Activated B cell treated with CpG ODN at 0.5 μM for 24 hours (primary cell): ENCODE results near the gene ANKRD13B. TPM values are rescaled to one million over a fixed set of nuclear protein-coding genes. Genes with fewer than 3 reads are reported as not detected.

Experiments used
- ATAC-seq: fragments of 200-7000 bp; cut with Tn5 transposase; one replicate; pipeline ENCODE4 v1.10.0; 2021; ENCODE audit warnings: low read depth, mild to moderate bottlenecking, moderate library complexity
- CTCF ChIA-PET: fragments of 350-600 bp; sonication (Branson Sonifier 250); formaldehyde crosslinking; loops from one replicate; lab custom pipeline; 2021; ENCODE audit warnings: antibody characterized with exemption; lab: Charles Lee
- POLR2A ChIA-PET: fragments of 350-600 bp; sonication (Branson Sonifier 250); formaldehyde crosslinking; loops from one replicate; lab custom pipeline; 2021; ENCODE audit warnings: antibody characterized with exemption; lab: Charles Lee
- DNase-seq: peaks from one replicate; pipeline ENCODE4 v3.0.0; 2022
- H3K27ac Mint-ChIP-seq: one replicate; pipeline ENCODE4 v1.8.0; 2020; ENCODE audit warnings: mixed read lengths
- H3K27me3 Mint-ChIP-seq: one replicate; pipeline ENCODE4 v1.8.0; 2021; ENCODE audit warnings: mixed read lengths
- H3K36me3 Mint-ChIP-seq: one replicate; pipeline ENCODE4 v1.8.0; 2021; ENCODE audit warnings: low read depth, mixed read lengths
- H3K4me1 Mint-ChIP-seq: one replicate; pipeline ENCODE4 v1.8.0; 2021; ENCODE audit warnings: mixed read lengths
- H3K4me3 Mint-ChIP-seq: one replicate; pipeline ENCODE4 v1.8.0; 2020; ENCODE audit warnings: mild to moderate bottlenecking, mixed read lengths
- H3K9me3 Mint-ChIP-seq: one replicate; pipeline ENCODE4 v1.8.0; 2020; ENCODE audit warnings: mixed read lengths
- CTCF ChIP-seq: fragments of 200-600 bp; IDR thresholded peaks from one replicate; pipeline ENCODE4 v1.8.0; 2022; ENCODE audit warnings: antibody characterized with exemption, mild to moderate bottlenecking
- intact Hi-C: fragments of 100-400 bp; cut with micrococcal nuclease; formaldehyde crosslinking; loops from one replicate; pipeline ENCODE4 v1.15.1; 2024
- total RNA-seq: library from RNA; stranded (reverse); gene quantifications from 2 replicates; pipeline ENCODE4 v1.2.3, GENCODE V29; 2022

Gene ANKRD13B
- total RNA-seq, 1 donor from 2014 or later = 3.5 TPM

- ChIA-PET CTCF (interaction anchor here (1.0 kb wide), 1 partner anchor 10 kb away, joined by 4 read pairs; no protein-coding TSS in a partner anchor), POLR2A (no interaction called here)
- TF ChIP-seq CTCF = no peak
- H3K9me3 Mint-ChIP-seq = no peaks in the 10 kb centered on the region
- H3K27ac Mint-ChIP-seq = no peak overlapping the region
- no peaks in the 10 kb centered on the region for H3K27me3 Mint-ChIP-seq
- ATAC-seq (no peak), DNase-seq (no peak)
- H3K4me1 Mint-ChIP-seq = no peaks in the 10 kb centered on the region
- no peaks in the 10 kb centered on the region for H3K36me3 Mint-ChIP-seq
- intact Hi-C loops = no loop called here
- H3K4me3 Mint-ChIP-seq = no peak overlapping the region
Measured at GRCh38 chr17:29607557-29608195, 14.7 kb downstream of the ANKRD13B start.

- ATAC-seq (no peak), DNase-seq (no peak)
- H3K4me1 Mint-ChIP-seq = peaks cover 4% of the 10 kb centered on the region
- intact Hi-C loops = no loop called here
- ChIA-PET POLR2A (no interaction called here), CTCF (interaction anchor here (1.0 kb wide), 1 partner anchor 8 kb away, joined by 4 read pairs; no protein-coding TSS in a partner anchor)
- no peaks in the 10 kb centered on the region for H3K36me3 Mint-ChIP-seq
- no peak overlapping the region for H3K27ac Mint-ChIP-seq
- H3K4me3 Mint-ChIP-seq = no peak overlapping the region
- no peaks in the 10 kb centered on the region for H3K9me3 Mint-ChIP-seq
- TF ChIP-seq CTCF = no peak
- no peaks in the 10 kb centered on the region for H3K27me3 Mint-ChIP-seq
Measured at GRCh38 chr17:29608986-29609385, 16.1 kb downstream of the ANKRD13B start.

GRCh38 chr17:29610395-29610794, 17.5 kb downstream of the ANKRD13B start:
- H3K4me1 Mint-ChIP-seq = peaks cover 18% of the 10 kb centered on the region
- CTCF ChIA-PET = interaction anchor here (1.0 to 1.5 kb wide), 2 partner anchors 17 to 487 kb away, joined by 3 read pairs; partner anchors contain the start of gene ANKRD13B
- no peak overlapping the region for H3K4me3 Mint-ChIP-seq
- TF ChIP-seq CTCF = no peak
- no peaks in the 10 kb centered on the region for H3K9me3 Mint-ChIP-seq
- POLR2A ChIA-PET = no interaction called here
- H3K27me3 Mint-ChIP-seq = no peaks in the 10 kb centered on the region
- intact Hi-C loops = loop anchor here (10.0 kb wide), 1 partner anchor 466 kb away; no protein-coding TSS in a partner anchor
- H3K27ac Mint-ChIP-seq = no peak overlapping the region
- no peaks in the 10 kb centered on the region for H3K36me3 Mint-ChIP-seq
- ATAC-seq (no peak), DNase-seq (no peak)

- Mint-ChIP-seq H3K4me1 (peaks cover 27% of the 10 kb centered on the region), H3K27ac (no peak overlapping the region), H3K9me3 (no peaks in the 10 kb centered on the region), H3K36me3 (no peaks in the 10 kb centered on the region), H3K4me3 (no peak overlapping the region), H3K27me3 (peaks cover 1% of the 10 kb centered on the region)
- ChIA-PET CTCF (interaction anchor here (1.0 kb wide), 1 partner anchor 168 kb away, joined by 3 read pairs; no protein-coding TSS in a partner anchor), POLR2A (no interaction called here)
- no peak for TF ChIP-seq CTCF
- no peak for DNase-seq
- intact Hi-C loops = loop anchor here (10.0 kb wide), 1 partner anchor 467 kb away; no protein-coding TSS in a partner anchor
- no peak for ATAC-seq
Measured at GRCh38 chr17:29611351-29612093, 18.6 kb downstream of the ANKRD13B start.

GRCh38 chr17:29612094-29612403, 19.1 kb downstream of the ANKRD13B start:
- TF ChIP-seq CTCF = no peak
- Mint-ChIP-seq H3K36me3 (no peaks in the 10 kb centered on the region), H3K4me1 (peaks cover 32% of the 10 kb centered on the region), H3K27me3 (peaks cover 2% of the 10 kb centered on the region), H3K27ac (no peak overlapping the region), H3K4me3 (no peak overlapping the region), H3K9me3 (no peaks in the 10 kb centered on the region)
- ChIA-PET CTCF (no interaction called here), POLR2A (no interaction called here)
- DNase-seq (no peak), ATAC-seq (no peak)
- intact Hi-C loops = loop anchor here (10.0 kb wide), 1 partner anchor 467 kb away; no protein-coding TSS in a partner anchor
